Mesenchymal stem cell (in vitro differentiated cells and primary cell): Measurements from ENCODE around the gene CCDC30.

Experiments
- DNase-seq: peaks from one replicate; pipeline ENCODE4 v3.0.0-alpha.2; 2013
- H2AFZ ChIP-seq: one replicate; pipeline ENCODE4 v1.6.1; 2013; ENCODE audit warnings: low read depth, mild to moderate bottlenecking, control low read depth, inconsistent platforms, low read length, moderate library complexity
- H2AK5ac ChIP-seq: 2 replicates; pipeline ENCODE4 v1.6.1; 2013; ENCODE audit warnings: low read length, moderate library complexity, mild to moderate bottlenecking, inconsistent platforms; ENCODE audit not compliant: severe bottlenecking
- H2BK120ac ChIP-seq: one replicate; pipeline ENCODE4 v1.6.1; 2013; ENCODE audit warnings: low read depth, mild to moderate bottlenecking, inconsistent platforms, low read length, moderate library complexity
- H2BK12ac ChIP-seq, 2 experiments: one replicate each; pipeline ENCODE4 v1.6.1; 2013; ENCODE audit warnings: inconsistent platforms in 2 of 2, low read length in 2 of 2, mild to moderate bottlenecking in 2 of 2, moderate library complexity in 2 of 2, control low read depth in 1 of 2
- H2BK15ac ChIP-seq: one replicate; pipeline ENCODE4 v1.6.1; 2013; ENCODE audit warnings: mild to moderate bottlenecking, low read depth, inconsistent platforms; ENCODE audit not compliant: poor library complexity, severe bottlenecking
- H2BK5ac ChIP-seq: 2 replicates; pipeline ENCODE4 v1.6.1; 2013; ENCODE audit warnings: low read depth, mild to moderate bottlenecking, low read length, control low read depth, inconsistent platforms; ENCODE audit not compliant: poor library complexity, severe bottlenecking
- H3K14ac ChIP-seq, 2 experiments: one replicate each; pipeline ENCODE4 v1.6.1; 2013; ENCODE audit warnings: inconsistent platforms in 2 of 2, low read length in 2 of 2, control low read depth in 1 of 2, mild to moderate bottlenecking in 1 of 2, moderate library complexity in 1 of 2
- H3K18ac ChIP-seq, 2 experiments: one replicate each; pipeline ENCODE4 v1.6.1; 2013; ENCODE audit warnings: inconsistent platforms in 2 of 2, low read length in 2 of 2, control low read depth in 1 of 2, low read depth in 1 of 2, mild to moderate bottlenecking in 1 of 2
- H3K23ac ChIP-seq, 2 experiments: one replicate each; pipeline ENCODE4 v1.6.1; 2013; ENCODE audit warnings: inconsistent platforms in 2 of 2, low read length in 2 of 2, mild to moderate bottlenecking in 2 of 2, moderate library complexity in 2 of 2, control low read depth in 1 of 2
- H3K27ac ChIP-seq: 2 replicates; pipeline ENCODE4 v1.5.1; 2013; ENCODE audit warnings: mild to moderate bottlenecking, moderate library complexity, low read length, control low read depth, inconsistent platforms; ENCODE audit not compliant: poor library complexity, severe bottlenecking
- H3K27me3 ChIP-seq, 2 experiments: 2 replicates each; pipeline versions ENCODE4 v1.6.1 to v1.7.0; 2013; ENCODE audit warnings: low read length in 2 of 2, mild to moderate bottlenecking in 2 of 2, moderate library complexity in 2 of 2, control low read depth in 1 of 2, inconsistent platforms in 1 of 2; ENCODE audit not compliant: control insufficient read depth in 1 of 2, insufficient read depth in 1 of 2
- H3K36me3 ChIP-seq, 2 experiments: 2 replicates each; pipeline versions ENCODE4 v1.6.1 to v1.7.0; 2013; ENCODE audit warnings: low read length in 2 of 2, control low read depth in 1 of 2, inconsistent platforms in 1 of 2, low read depth in 1 of 2, mild to moderate bottlenecking in 1 of 2; ENCODE audit not compliant: insufficient read depth in 2 of 2, control insufficient read depth in 1 of 2
- H3K4ac ChIP-seq, 2 experiments: one replicate each; pipeline ENCODE4 v1.6.1; 2013; ENCODE audit warnings: inconsistent platforms in 2 of 2, low read length in 2 of 2, mild to moderate bottlenecking in 2 of 2, moderate library complexity in 2 of 2, control low read depth in 1 of 2, low read depth in 1 of 2
- H3K4me1 ChIP-seq: 2 replicates; pipeline ENCODE4 v1.6.1; 2013; ENCODE audit warnings: low read depth, low read length, control low read depth; ENCODE audit not compliant: control insufficient read depth, insufficient read depth
- H3K4me2 ChIP-seq: 2 replicates; pipeline ENCODE4 v1.6.1; 2013; ENCODE audit warnings: low read length, mild to moderate bottlenecking, inconsistent platforms; ENCODE audit not compliant: poor library complexity, severe bottlenecking
- H3K4me3 ChIP-seq, 2 experiments: 2 replicates each; pipeline versions ENCODE4 v1.5.1 to v1.7.0; 2013; ENCODE audit warnings: low read length in 2 of 2, mild to moderate bottlenecking in 2 of 2, control low read depth in 1 of 2, low read depth in 1 of 2; ENCODE audit not compliant: insufficient read depth in 1 of 2
- H3K79me1 ChIP-seq: replicated peaks from 2 replicates; pipeline ENCODE4 v1.6.1; 2013; ENCODE audit warnings: mild to moderate bottlenecking, control low read depth, low read length, inconsistent platforms; ENCODE audit not compliant: poor library complexity, severe bottlenecking
- H3K9ac ChIP-seq: 2 replicates; pipeline ENCODE4 v1.7.0; 2013; ENCODE audit warnings: mild to moderate bottlenecking, low read length, moderate library complexity
- H3K9me3 ChIP-seq: 2 replicates; pipeline ENCODE4 v1.7.0; 2013; ENCODE audit warnings: mild to moderate bottlenecking, low read length; ENCODE audit not compliant: control insufficient read depth
- H4K8ac ChIP-seq: one replicate; pipeline ENCODE4 v1.6.1; 2013; ENCODE audit warnings: inconsistent platforms, mild to moderate bottlenecking, low read length, moderate library complexity
- H4K91ac ChIP-seq: one replicate; pipeline ENCODE4 v1.6.1; 2013; ENCODE audit warnings: mild to moderate bottlenecking, low read length, inconsistent platforms
- WGBS: methylation state at CpG from one replicate; pipeline ENCODE4 v1.1.7; 2013; ENCODE audit warnings: mixed read lengths; 5-methylcytosine and 5-hydroxymethylcytosine counted together

Gene CCDC30

GRCh38 chr1:42418516-42418915 is 44.6 kb upstream of the CCDC30 start:
- Histone ChIP-seq H3K4me2 (no peak overlapping the region), H3K4ac (no peak overlapping the region), H3K14ac (no peak overlapping the region), H3K9ac (no peak overlapping the region), H3K4me3 (no peak overlapping the region), H3K79me1 (no peaks in the 10 kb centered on the region), H2BK15ac (no peak overlapping the region), H2AFZ (no peak overlapping the region), H3K4me1 (peaks cover 8% of the 10 kb centered on the region), H3K9me3 (no peaks in the 10 kb centered on the region), H3K23ac (no peak overlapping the region), H3K27ac (no peak overlapping the region), H2BK12ac (no peak overlapping the region), H2BK120ac (no peak overlapping the region), H3K18ac (no peak overlapping the region), H4K8ac (no peak overlapping the region), H3K27me3 (peaks cover 0 to 38% of the 10 kb centered on the region in 2 experiments), H2BK5ac (no peak overlapping the region), H3K36me3 (no peaks in the 10 kb centered on the region), H2AK5ac (no peak overlapping the region), H4K91ac (no peak overlapping the region)
- no peak for DNase-seq
- 60% methylated on average over 1 of the region's 1 CpG for WGBS

- Histone ChIP-seq H3K4ac (no peak overlapping the region), H3K36me3 (no peaks in the 10 kb centered on the region), H3K4me3 (no peak overlapping the region), H3K27ac (no peak overlapping the region), H2BK12ac (no peak overlapping the region), H2BK15ac (no peak overlapping the region), H2AK5ac (no peak overlapping the region), H4K91ac (no peak overlapping the region), H2AFZ (no peak overlapping the region), H3K18ac (no peak overlapping the region), H3K27me3 (peaks cover 0 to 41% of the 10 kb centered on the region in 2 experiments), H2BK120ac (no peak overlapping the region), H3K14ac (no peak overlapping the region), H3K9me3 (no peaks in the 10 kb centered on the region), H3K4me2 (no peak overlapping the region), H4K8ac (no peak overlapping the region), H3K4me1 (peaks cover 8% of the 10 kb centered on the region), H2BK5ac (no peak overlapping the region), H3K9ac (no peak overlapping the region), H3K79me1 (no peaks in the 10 kb centered on the region), H3K23ac (no peak overlapping the region)
- no peak for DNase-seq
- whole genome bisulfite sequencing, result 85% methylated on average over 5 of the region's 5 CpGs
Measured at GRCh38 chr1:42419126-42419821, 43.8 kb upstream of the CCDC30 start.

- no peak overlapping the region for H3K18ac ChIP-seq
- H3K4me2 ChIP-seq, result no peak overlapping the region
- H2AFZ ChIP-seq, result no peak overlapping the region
- no peaks in the 10 kb centered on the region for H3K36me3 ChIP-seq
- no peak for DNase-seq
- no peak overlapping the region for H3K14ac ChIP-seq
- WGBS, result 92% methylated on average over 7 of the region's 7 CpGs
- no peak overlapping the region for H2BK12ac ChIP-seq
- no peak overlapping the region for H3K9ac ChIP-seq
- no peaks in the 10 kb centered on the region for H3K79me1 ChIP-seq
- H3K4me3 ChIP-seq, result peak overlapping the region in 1 of 2 experiments; percentile 8
- no peak overlapping the region for H3K23ac ChIP-seq
- H3K4me1 ChIP-seq, result peaks cover 9% of the 10 kb centered on the region
- H3K4ac ChIP-seq, result no peak overlapping the region
- H2AK5ac ChIP-seq, result no peak overlapping the region
- H4K91ac ChIP-seq, result no peak overlapping the region
- H4K8ac ChIP-seq, result no peak overlapping the region
- peaks cover 0 to 41% of the 10 kb centered on the region in 2 experiments for H3K27me3 ChIP-seq
- no peak overlapping the region for H2BK120ac ChIP-seq
- H2BK15ac ChIP-seq, result no peak overlapping the region
- no peak overlapping the region for H2BK5ac ChIP-seq
- no peak overlapping the region for H3K27ac ChIP-seq
- H3K9me3 ChIP-seq, result no peaks in the 10 kb centered on the region
Measured at GRCh38 chr1:42420121-42420520, 43.0 kb upstream of the CCDC30 start.

GRCh38 chr1:42420911-42421585 is 42.0 kb upstream of the CCDC30 start:
- H3K4ac ChIP-seq, result no peak overlapping the region
- H2BK120ac ChIP-seq, result no peak overlapping the region
- H3K9ac ChIP-seq, result peak overlapping the region; percentile 15
- no peak overlapping the region for H3K23ac ChIP-seq
- DNase-seq, result peak; percentile 29
- no peak overlapping the region for H2AK5ac ChIP-seq
- H3K9me3 ChIP-seq, result no peaks in the 10 kb centered on the region
- no peak overlapping the region for H4K91ac ChIP-seq
- no peak overlapping the region for H3K27ac ChIP-seq
- peak overlapping the region in 1 of 2 experiments; percentile 8 for H3K4me3 ChIP-seq
- H4K8ac ChIP-seq, result no peak overlapping the region
- H2BK5ac ChIP-seq, result no peak overlapping the region
- no peaks in the 10 kb centered on the region for H3K79me1 ChIP-seq
- H3K14ac ChIP-seq, result no peak overlapping the region
- no peak overlapping the region for H2BK15ac ChIP-seq
- H3K4me2 ChIP-seq, result no peak overlapping the region
- WGBS, result 67% methylated on average over 10 of the region's 10 CpGs
- H2AFZ ChIP-seq, result no peak overlapping the region
- H2BK12ac ChIP-seq, result no peak overlapping the region
- peaks cover 0 to 35% of the 10 kb centered on the region in 2 experiments for H3K27me3 ChIP-seq
- peaks cover 9% of the 10 kb centered on the region for H3K4me1 ChIP-seq
- H3K36me3 ChIP-seq, result no peaks in the 10 kb centered on the region
- no peak overlapping the region for H3K18ac ChIP-seq
